Right renal pelvis (tissue), 4 donors: ENCODE measurements around the gene SRRD. TPM values are rescaled to one million over a fixed set of nuclear protein-coding genes. Genes with fewer than 3 reads are reported as not detected.

ENCODE experiments used
- DNase-seq, 4 donors: peaks; one replicate each; pipeline ENCODE4 v3.0.0-alpha.2; 2013; ENCODE audit warnings: low read depth in 4 of 4, low spot score in 3 of 4, missing footprints in 1 of 4
- polyA plus RNA-seq, 4 donors: library from polyadenylated mRNA; unstranded; fragments of 120-200 nt; gene quantifications; one replicate each; pipeline ENCODE4 v1.2.1, GENCODE V29; 2013; ENCODE audit not compliant: insufficient read length in 4 of 4

Gene SRRD
- polyA plus RNA-seq, 4 donors: 28.3 to 38.1 (median 34.5) TPM

DNA sequence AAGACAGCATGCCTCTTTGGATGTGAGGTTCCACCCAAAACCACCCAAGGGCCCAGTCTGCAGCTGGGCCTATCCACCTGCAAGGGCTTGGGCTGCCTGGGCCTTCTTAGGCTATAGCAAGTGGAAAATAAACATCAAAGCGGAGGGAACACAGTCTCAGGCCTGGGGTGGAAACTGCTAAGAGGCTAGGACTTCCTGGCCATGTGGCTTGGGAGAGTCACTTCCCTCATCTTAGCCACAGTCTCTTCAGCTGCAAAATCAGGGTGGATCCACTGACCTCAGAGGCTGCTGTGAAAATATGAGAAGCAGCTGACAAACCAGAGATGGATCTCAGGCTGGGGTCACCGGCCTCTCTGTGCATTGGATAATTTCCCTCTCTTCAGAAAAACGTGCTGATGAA, 59.2 kb downstream of the SRRD start:
- no peak for DNase-seq

Other genes with a start within 250 kb of the SRRD start
- 1 to 10 TPM; 3.4 to 4.8 (median 4.1) TPM for gene ASPHD2, start 54.6 kb upstream of the SRRD start, polyA plus RNA-seq
- 10 to 100 TPM; 28.8 to 38.0 (median 33.3) TPM for gene HPS4, start 94 bp upstream of the SRRD start, polyA plus RNA-seq
- 10 to 100 TPM; 39.9 to 44.4 (median 41.8) TPM for gene TFIP11, start 28.6 kb downstream of the SRRD start, polyA plus RNA-seq
- 10 to 100 TPM; 26.0 to 30.3 (median 29.0) TPM for gene TPST2, start 106.3 kb downstream of the SRRD start, polyA plus RNA-seq
- 1 to 10 TPM in 1 of 4 donors, under 1 TPM in 3; 0.77 to 1.2 (median 0.86) TPM for gene CRYBB1, start 134.2 kb downstream of the SRRD start, polyA plus RNA-seq
- not detected for gene CRYBA4, start 138.1 kb downstream of the SRRD start, polyA plus RNA-seq
- under 1 TPM; 0.28 to 0.48 (median 0.42) TPM for gene MIAT, start 173.7 kb downstream of the SRRD start, polyA plus RNA-seq